WTC11 (cell line): ENCODE results near the gene SRI. TPM values are rescaled to one million over a fixed set of nuclear protein-coding genes. Genes with fewer than 3 reads are reported as not detected.
"Not testable (repeated sequence)": the region's sequence is repeated elsewhere in the genome, so short reads cannot be mapped to it uniquely, and the experiment has no call there.

ENCODE experiments used
- ATAC-seq: fragments of 200-7000 bp; cut with Tn5 transposase; 2 replicates; pipeline ENCODE4 v1.10.0; 2021; ENCODE audit warnings: mild to moderate bottlenecking, moderate library complexity
- CTCF ChIA-PET: fragments of 300-600 bp; sonication (Branson Sonifier 250); formaldehyde crosslinking; loops from one replicate; lab custom pipeline; 2021; ENCODE audit warnings: antibody characterized with exemption; lab: Charles Lee
- POLR2A ChIA-PET: fragments of 350-600 bp; sonication (Branson Sonifier 250); formaldehyde crosslinking; loops from one replicate; lab custom pipeline; 2021; ENCODE audit warnings: antibody characterized with exemption; lab: Charles Lee
- DNase-seq: peaks from one replicate; pipeline ENCODE4 v3.0.0; 2021; ENCODE audit warnings: low spot score
- H3K27ac Mint-ChIP-seq: 2 replicates; pipeline ENCODE4 v1.8.0; 2021; ENCODE audit warnings: mixed read lengths
- H3K27me3 Mint-ChIP-seq: 2 replicates; pipeline ENCODE4 v1.8.0; 2021; ENCODE audit warnings: low read depth, mild to moderate bottlenecking, moderate library complexity, mixed read lengths
- H3K36me3 Mint-ChIP-seq: 2 replicates; pipeline ENCODE4 v1.8.0; 2021; ENCODE audit warnings: mixed read lengths
- H3K4me1 Mint-ChIP-seq: 2 replicates; pipeline ENCODE4 v1.8.0; 2022; ENCODE audit warnings: mixed read lengths
- H3K4me3 Mint-ChIP-seq: 2 replicates; pipeline ENCODE4 v1.8.0; 2021; ENCODE audit warnings: mild to moderate bottlenecking, moderate library complexity, mixed read lengths
- H3K9me3 Mint-ChIP-seq: 2 replicates; pipeline ENCODE4 v1.8.0; 2021; ENCODE audit warnings: mixed read lengths
- ARID4B ChIP-seq: sonication (generic); formaldehyde crosslinking; IDR thresholded peaks from 2 replicates; pipeline ENCODE4 v1.8.0; 2023; ENCODE audit warnings: missing genetic modification reagents, mild to moderate bottlenecking, borderline replicate concordance
- E2F1 ChIP-seq: sonication (generic); formaldehyde crosslinking; IDR thresholded peaks from 2 replicates; pipeline ENCODE4 v1.8.0; 2022; ENCODE audit warnings: mild to moderate bottlenecking, missing genetic modification reagents
- ERG ChIP-seq: fragments of 250-450 bp; sonication (Bioruptor Pico); IDR thresholded peaks from 2 replicates; pipeline ENCODE4 v1.8.0; 2021; ENCODE audit warnings: mild to moderate bottlenecking
- ETV6 ChIP-seq: sonication (generic); formaldehyde crosslinking; IDR thresholded peaks from 2 replicates; pipeline ENCODE4 v1.8.1; 2022; ENCODE audit warnings: mild to moderate bottlenecking, missing genetic modification reagents
- FOXP1 ChIP-seq: sonication (generic); formaldehyde crosslinking; IDR thresholded peaks from 2 replicates; pipeline ENCODE4 v1.8.0; 2022; ENCODE audit warnings: missing genetic modification reagents, mild to moderate bottlenecking, moderate library complexity, borderline replicate concordance
- HMGA2 ChIP-seq: fragments of 250-450 bp; sonication (Bioruptor Pico); IDR thresholded peaks from 2 replicates; pipeline ENCODE4 v1.4.0; 2021; ENCODE audit warnings: mild to moderate bottlenecking, moderate library complexity
- IRF1 ChIP-seq: sonication (generic); formaldehyde crosslinking; IDR thresholded peaks from 2 replicates; pipeline ENCODE4 v1.8.0; 2023; ENCODE audit warnings: missing genetic modification reagents
- IRF2 ChIP-seq: sonication (generic); formaldehyde crosslinking; IDR thresholded peaks from 2 replicates; pipeline ENCODE4 v1.8.0; 2022; ENCODE audit warnings: low read depth, missing genetic modification reagents, borderline replicate concordance
- MAX ChIP-seq: sonication (generic); formaldehyde crosslinking; IDR thresholded peaks from 2 replicates; pipeline ENCODE4 v1.8.0; 2022; ENCODE audit warnings: mild to moderate bottlenecking, missing genetic modification reagents
- MLX ChIP-seq: sonication (generic); formaldehyde crosslinking; IDR thresholded peaks from 2 replicates; pipeline ENCODE4 v1.8.1; 2023; ENCODE audit warnings: mild to moderate bottlenecking, missing genetic modification reagents, moderate library complexity
- NFYB ChIP-seq: sonication (generic); formaldehyde crosslinking; conservative IDR thresholded peaks from 2 replicates; pipeline ENCODE4 v1.8.0; 2022; ENCODE audit warnings: low read depth, missing genetic modification reagents
- PRDM15 ChIP-seq: sonication (generic); formaldehyde crosslinking; IDR thresholded peaks from 2 replicates; pipeline ENCODE4 v1.8.0; 2022; ENCODE audit warnings: missing genetic modification reagents
- SMAD3 ChIP-seq: sonication (generic); formaldehyde crosslinking; IDR thresholded peaks from 2 replicates; pipeline ENCODE4 v1.8.0; 2022; ENCODE audit warnings: missing genetic modification reagents, mild to moderate bottlenecking, borderline replicate concordance
- ZBTB43 ChIP-seq: sonication (generic); formaldehyde crosslinking; IDR thresholded peaks from 2 replicates; pipeline ENCODE4 v1.8.1; 2023; ENCODE audit warnings: mild to moderate bottlenecking, missing genetic modification reagents
- ZMAT4 ChIP-seq: fragments of 250-450 bp; sonication (Bioruptor Pico); IDR thresholded peaks from 2 replicates; pipeline ENCODE4 v1.9.0; 2021; ENCODE audit warnings: mild to moderate bottlenecking
- ZNF219 ChIP-seq: sonication (generic); formaldehyde crosslinking; IDR thresholded peaks from 2 replicates; pipeline ENCODE4 v1.8.0; 2023; ENCODE audit warnings: missing genetic modification reagents, mild to moderate bottlenecking, borderline replicate concordance
- total RNA-seq: library from RNA; stranded (reverse); gene quantifications from 3 replicates; pipeline ENCODE4 v1.2.3, GENCODE V29; 2021

SRI gene
- total RNA-seq, 1 experiment from 2014 or later = 135 TPM

GRCh38 chr7:88167223-88167622, 52.6 kb downstream of the SRI start (continued):
- no peak for TF ChIP-seq NFYB (CRISPR knock-in tag)
- TF ChIP-seq ZMAT4 (CRISPR knock-in tag) = no peak
- no peak for TF ChIP-seq PRDM15 (CRISPR knock-in tag)
- no peak for TF ChIP-seq MLX (CRISPR knock-in tag)
- no peak for TF ChIP-seq ZBTB43 (CRISPR knock-in tag)
- no peak for TF ChIP-seq MAX (CRISPR knock-in tag)
- no peak for TF ChIP-seq ARID4B
- TF ChIP-seq SMAD3 (CRISPR knock-in tag) = no peak
- no peak for TF ChIP-seq IRF2 (CRISPR knock-in tag)

GRCh38 chr7:88165697-88166096, 54.1 kb downstream of the SRI start:
- DNase-seq (no peak), ATAC-seq (no peak)
- H3K27me3 Mint-ChIP-seq = no peaks in the 10 kb centered on the region
- ChIA-PET CTCF (no interaction called here), POLR2A (no interaction called here)
- H3K9me3 Mint-ChIP-seq = peaks cover 12% of the 10 kb centered on the region
- TF ChIP-seq SMAD3 (CRISPR knock-in tag) = no peak
- no peak for TF ChIP-seq ERG (CRISPR knock-in tag)
- TF ChIP-seq IRF1 (CRISPR knock-in tag) = no peak
- TF ChIP-seq MAX (CRISPR knock-in tag) = no peak
- no peak for TF ChIP-seq FOXP1 (CRISPR knock-in tag)
- no peak for TF ChIP-seq ETV6 (CRISPR knock-in tag)
- no peak for TF ChIP-seq ZNF219 (CRISPR knock-in tag)
- TF ChIP-seq NFYB (CRISPR knock-in tag) = no peak
- no peak for TF ChIP-seq HMGA2 (CRISPR knock-in tag)
- no peak for TF ChIP-seq E2F1
- H3K36me3 Mint-ChIP-seq = peaks cover under 1% of the 10 kb centered on the region; the same call in 1 of the 2 replicates
- no peak overlapping the region for H3K27ac Mint-ChIP-seq
- H3K4me3 Mint-ChIP-seq = no peak overlapping the region
- no peaks in the 10 kb centered on the region for H3K4me1 Mint-ChIP-seq

- CTCF ChIA-PET, H3K4me3 Mint-ChIP-seq, POLR2A ChIA-PET, ATAC-seq, DNase-seq, H3K27ac Mint-ChIP-seq, H3K27me3 Mint-ChIP-seq: not testable (repeated sequence)
- H3K9me3 Mint-ChIP-seq = peaks cover 42% of the 10 kb centered on the region
- peaks cover 11% of the 10 kb centered on the region for H3K4me1 Mint-ChIP-seq
- peaks cover 34% of the 10 kb centered on the region for H3K36me3 Mint-ChIP-seq
Measured at GRCh38 chr7:88159741-88160140, 60.1 kb downstream of the SRI start.
